NCI-H1436 (cell line): ENCODE measurements around the gene SERPINB1.
A peak's percentile ranks its signal among the peaks of the same experiment; 100 is the strongest.

ENCODE experiments used
- DNase-seq: peaks from one replicate; lab custom pipeline; 2025; lab: John Stamatoyannopoulos, UW

SERPINB1 gene

DNA sequence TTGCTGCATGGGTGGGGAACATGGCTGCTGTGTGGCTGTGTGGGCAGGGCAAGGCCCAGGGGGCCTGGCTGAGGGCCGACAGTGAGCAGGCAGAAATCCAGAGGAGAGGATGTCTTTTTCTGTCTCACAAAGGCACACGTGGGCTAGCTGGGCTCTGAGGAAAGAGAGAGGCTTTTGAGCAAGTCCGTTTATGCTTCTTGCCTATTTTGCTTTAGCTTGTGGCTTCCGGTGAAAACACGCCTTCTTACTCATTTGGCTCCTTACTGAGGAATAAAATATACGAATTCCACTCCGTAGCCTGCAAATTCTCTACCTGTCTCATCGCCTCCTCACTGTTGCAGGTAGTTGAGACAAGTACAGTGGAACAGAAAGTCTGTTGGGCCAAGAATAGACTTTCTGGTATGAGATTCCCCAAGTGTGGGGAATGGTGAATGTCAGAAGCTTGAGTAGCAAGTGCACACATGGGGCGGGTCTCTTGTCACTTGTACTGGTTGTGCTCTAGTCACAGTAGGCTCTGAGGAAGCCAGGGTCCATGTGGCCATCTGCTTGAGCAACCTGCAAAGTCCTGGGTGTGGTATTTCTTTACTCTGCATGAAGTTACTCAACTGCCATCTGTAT lies 48.0 kb downstream of the SERPINB1 start:
- DNase-seq, result no peak

DNA sequence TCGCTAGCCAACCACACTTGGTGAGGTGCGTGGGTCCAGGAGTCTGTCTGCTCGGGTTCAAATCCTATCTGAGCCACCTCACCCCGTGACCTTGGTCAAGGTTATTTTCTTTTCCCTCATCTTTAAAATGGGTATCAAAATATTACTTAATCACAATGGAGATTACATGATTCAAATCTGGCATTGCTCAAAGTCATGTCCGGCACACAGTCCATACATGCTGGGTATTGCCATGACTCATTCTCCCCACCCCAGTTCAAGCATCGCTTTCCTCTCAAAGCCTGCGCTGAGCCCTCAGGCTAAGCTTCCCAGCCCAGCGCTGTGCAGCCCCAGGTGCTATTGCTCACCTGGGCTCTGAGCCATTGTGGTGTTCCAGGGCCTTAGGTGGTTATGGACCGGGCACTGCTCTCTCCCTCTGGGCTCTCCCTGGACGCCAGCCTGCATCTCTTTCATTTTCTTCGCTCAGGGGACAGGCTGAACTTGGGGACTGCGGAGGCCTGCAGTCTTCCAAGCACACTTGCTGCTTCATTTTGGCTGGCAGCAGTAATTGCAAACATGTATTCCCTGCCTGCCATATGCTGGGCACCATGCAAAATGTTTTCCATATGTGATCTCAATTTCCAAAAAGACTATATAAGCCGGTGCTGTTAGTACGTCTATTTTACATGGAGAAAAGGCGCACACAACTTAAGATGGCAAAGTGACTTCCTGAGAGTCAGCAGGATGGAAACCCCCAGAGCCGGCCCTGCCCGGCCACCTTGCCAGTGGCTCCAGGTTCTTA lies 49.1 kb downstream of the SERPINB1 start:
- no peak for DNase-seq

DNA sequence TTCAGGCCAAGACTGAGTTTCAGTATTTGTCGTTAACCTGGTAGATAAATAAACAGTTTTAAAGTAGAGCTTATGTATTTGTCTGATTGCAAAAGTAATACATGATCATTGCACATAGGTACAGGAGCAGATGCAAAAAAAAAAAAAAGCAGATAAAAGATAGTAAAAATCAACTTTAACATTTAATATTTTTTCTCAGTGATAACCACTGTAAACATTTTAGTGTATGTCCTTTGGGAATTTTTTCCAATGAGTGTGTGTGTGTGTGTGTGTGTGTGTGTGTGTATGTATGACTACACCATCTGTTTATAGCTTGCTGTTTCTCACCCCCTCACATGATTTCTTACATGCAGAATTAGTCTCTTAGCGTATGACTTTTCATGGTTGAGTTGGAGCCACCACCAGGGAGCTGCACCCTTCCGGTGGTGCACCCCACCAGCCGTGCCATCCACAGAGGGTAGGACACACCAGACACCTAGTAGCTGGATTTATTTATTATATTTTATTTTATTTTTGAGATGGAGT lies 50.2 kb downstream of the SERPINB1 start:
- DNase-seq, result no peak

DNA sequence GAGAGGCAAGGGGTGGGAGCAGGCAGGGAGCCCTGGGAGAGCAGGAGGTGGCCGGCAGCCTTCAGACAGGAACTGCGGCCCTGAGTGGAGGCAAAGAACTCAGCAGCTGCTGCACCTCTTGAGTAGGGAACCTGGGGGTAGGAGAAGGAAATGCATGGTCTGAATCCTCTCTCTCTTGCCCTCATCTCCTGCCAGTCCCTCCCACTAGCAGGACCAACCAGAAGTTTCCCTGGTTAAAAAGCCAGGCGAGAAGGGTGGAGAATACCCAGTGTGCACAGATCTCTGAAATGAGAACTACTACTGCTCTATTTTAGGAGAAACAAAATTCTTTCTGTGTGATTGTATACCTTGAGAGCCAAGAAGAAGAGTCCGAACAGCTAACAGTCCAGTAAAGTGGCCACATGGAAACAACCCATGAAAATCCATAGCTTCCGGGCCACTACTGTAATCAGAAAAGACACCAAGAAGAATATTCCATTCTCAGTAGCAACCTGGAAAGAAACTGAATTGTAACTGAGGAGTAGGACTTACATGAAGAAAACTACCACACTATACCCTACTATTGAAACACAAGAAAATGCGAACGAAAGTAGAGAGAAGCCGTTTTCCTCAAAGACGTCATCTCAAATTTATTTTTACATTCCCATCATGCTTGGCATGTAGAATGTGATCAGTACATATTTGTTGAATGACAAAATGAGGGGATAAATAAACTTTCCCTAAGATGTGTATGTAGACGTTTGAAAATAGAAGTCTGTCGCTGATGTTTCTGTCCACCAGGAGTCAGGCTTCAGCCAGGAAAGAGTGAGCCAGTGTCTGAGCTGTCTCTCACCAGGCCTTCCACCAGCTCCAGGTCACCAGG lies 50.8 kb downstream of the SERPINB1 start:
- peak; percentile 8 for DNase-seq

DNA sequence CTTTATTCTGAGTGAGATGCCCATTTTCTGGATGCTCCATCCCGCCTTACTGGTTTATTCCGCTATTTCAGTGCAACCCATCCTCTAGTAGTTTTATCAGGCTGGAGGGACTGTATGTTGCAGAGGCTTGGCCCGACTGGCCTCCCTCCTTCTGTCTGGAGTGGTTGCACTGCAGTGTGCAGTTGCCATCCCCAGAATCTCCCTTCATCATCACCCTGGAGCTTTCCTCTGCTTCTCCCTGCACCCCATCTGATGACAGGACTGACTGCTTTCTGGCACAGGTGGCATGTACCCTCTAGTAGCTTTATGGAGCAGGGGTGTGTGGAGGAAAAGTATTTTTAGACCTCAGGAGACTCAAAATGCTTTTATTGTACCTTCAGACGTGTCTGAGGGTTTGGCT lies 55.4 kb downstream of the SERPINB1 start:
- no peak for DNase-seq

DNA sequence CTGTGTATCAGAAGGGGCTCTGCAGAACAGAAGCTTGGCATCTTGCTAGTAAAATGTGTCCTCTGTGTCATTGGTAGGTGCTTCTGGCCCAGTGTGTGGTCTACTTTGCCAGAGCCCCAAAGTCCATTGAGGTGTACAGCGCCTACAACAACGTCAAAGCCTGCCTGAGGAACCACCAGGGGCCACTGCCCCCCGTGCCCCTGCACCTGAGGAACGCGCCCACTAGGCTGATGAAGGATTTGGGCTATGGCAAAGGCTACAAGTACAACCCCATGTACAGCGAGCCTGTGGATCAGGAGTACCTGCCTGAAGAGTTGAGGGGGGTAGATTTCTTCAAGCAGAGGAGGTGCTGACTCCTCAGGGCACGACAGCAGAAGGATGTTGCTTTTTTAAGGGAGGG lies 56.7 kb downstream of the SERPINB1 start:
- DNase-seq, result no peak

DNA sequence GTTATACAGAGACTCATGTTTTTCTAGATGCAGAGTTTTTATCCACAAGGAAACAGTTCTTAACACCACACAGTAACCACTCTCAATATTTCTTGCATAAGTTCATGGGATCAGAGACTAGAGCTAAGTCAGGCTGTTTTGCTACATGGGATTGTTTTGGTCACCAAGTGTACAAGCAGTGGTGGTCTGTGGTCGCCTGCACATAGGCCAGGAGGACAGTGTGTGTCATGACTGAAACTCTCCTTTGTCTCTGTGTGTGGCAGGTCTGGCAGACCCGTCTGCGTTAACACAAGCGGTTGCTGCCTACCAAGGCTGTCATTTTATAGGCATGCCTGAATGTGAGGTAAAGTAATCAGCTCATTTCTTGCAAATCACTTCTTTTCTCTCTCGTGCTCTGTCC lies 57.6 kb downstream of the SERPINB1 start:
- DNase-seq, result no peak

DNA sequence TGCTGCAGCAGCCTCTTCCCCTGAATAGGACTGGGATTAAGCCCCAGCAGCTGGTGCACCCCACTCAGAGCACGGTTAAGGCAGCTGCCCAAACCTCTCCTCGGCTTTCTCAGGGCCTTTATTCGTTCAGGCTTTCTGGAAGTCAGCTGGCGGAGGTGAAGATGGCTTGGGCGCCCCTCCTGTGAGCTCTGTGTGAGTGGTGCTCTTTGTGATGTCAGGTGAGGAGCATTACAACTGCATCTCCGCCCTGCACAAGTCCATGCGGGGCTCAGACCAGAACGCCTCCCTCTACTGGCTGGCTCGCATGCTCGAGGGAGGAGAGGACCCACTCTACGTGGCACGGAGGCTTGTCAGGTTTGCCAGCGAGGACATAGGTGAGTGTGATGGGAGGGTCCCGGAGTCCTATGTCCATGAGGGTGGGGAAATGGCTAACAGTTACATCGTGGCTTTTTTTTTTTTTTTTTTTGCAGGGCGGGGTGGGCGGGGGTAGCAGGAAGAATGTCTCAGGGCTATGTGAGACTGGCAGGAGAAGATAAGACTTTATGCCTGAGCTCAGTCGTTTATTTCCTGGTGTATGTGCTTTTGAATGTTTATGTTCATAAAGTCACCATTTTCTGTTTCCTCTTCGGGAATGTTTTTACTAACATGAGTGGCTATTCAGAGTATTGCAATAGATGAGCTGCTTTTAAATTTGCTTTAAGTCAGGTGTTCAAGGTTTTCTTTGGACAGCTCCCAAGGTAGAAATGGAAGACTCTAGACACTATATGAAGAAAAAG lies 58.3 kb downstream of the SERPINB1 start:
- no peak for DNase-seq

DNA sequence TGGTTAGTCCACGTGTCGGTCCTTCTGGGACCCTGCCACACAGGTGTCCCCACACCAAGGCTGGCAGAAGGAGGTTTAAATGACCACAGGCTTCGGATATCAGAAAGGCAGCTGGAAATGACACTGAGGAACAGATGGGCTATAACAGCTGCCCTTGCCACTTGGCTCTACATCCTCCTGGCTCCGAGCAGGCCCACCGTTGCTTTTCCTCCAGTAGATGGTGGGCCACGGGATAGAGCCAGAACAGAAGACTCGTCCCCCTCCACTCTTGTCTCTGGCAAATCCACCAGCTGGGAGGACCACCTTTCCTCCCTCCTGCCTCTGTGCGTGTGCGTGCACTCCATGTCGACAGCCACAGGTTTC lies 58.9 kb downstream of the SERPINB1 start:
- no peak for DNase-seq

DNA sequence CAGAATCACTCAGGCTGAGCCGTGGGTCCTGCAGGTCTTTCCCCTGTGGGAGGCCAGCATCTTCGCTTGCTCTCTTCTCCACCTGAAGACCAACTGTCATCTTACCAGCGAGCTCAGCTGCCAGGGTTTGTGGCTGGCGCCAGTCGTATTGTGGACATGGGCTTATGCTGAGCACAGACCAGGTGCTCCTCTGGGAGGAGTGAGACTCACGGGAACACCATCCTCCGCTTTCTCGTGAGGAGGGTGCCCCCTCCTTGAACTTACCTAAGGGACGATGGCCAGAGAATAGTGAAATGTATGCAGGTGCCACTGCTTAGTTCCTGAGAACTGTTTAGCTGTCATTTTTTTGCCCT lies 59.3 kb downstream of the SERPINB1 start:
- DNase-seq, result no peak
